H1 (cell line): ENCODE results near the gene CEP89.

Source experiments
- CHD1 ChIP-seq: IDR thresholded peaks from 2 replicates; pipeline ENCODE4 v1.6.1; 2012; ENCODE audit warnings: low read depth, low read length, improper control_type of control experiment
- POLR2A ChIP-seq, 2 experiments: IDR thresholded peaks; 1 replicate in 1 of 2; 2 replicates in 1 of 2; pipeline ENCODE4 v1.6.1; 2011; ENCODE audit warnings: low read depth in 2 of 2, low read length in 2 of 2, mild to moderate bottlenecking in 2 of 2; ENCODE audit errors: control extremely low read depth in 1 of 2
- RNF2 ChIP-seq: fragments of 200-900, 300-1000 bp; sonication (generic); IDR thresholded peaks from 2 replicates; pipeline ENCODE4 v1.7.1; 2016; ENCODE audit warnings: borderline replicate concordance, low read depth, mild to moderate bottlenecking, antibody characterized with exemption, low read length; ENCODE audit not compliant: poor library complexity, severe bottlenecking; ENCODE audit errors: missing control alignments
- SRF ChIP-seq: IDR thresholded peaks from 2 replicates; pipeline ENCODE4 v1.6.1; 2011; ENCODE audit warnings: mild to moderate bottlenecking, low read depth, low read length, moderate library complexity
- TF ChIP-seq, protein P1 (sequence below): IDR thresholded peaks from 2 replicates; pipeline ENCODE4 v1.6.1; 2012; ENCODE audit warnings: low read length, inconsistent platforms
- TF ChIP-seq, protein P2 (sequence below): fragments of 300-600 bp; sonication (generic); IDR thresholded peaks from 2 replicates; pipeline ENCODE4 v1.7.1; 2012; ENCODE audit warnings: low read length, moderate library complexity, mild to moderate bottlenecking, inconsistent platforms; ENCODE audit not compliant: insufficient replicate concordance

DNA sequence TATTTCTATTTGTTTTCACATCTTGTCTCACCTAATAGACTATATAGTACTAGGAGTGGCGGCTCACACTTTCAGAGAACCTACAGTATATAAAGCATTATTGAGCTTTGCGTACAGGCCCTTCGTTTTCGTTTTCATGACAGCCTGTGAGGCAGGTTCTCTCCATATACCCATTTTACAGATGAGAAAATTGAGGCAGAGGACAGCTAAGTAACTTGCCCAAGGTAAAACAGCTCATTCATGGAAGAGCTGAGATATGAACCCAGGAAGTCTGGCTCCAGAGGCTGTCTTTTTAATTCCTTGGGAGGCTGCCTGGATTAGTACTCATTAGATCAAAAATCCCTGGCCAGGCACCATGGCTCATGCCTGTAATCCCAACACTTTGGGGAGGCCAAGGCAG, 29.2 kb upstream of the CEP89 start:
- no peak for TF ChIP-seq SRF
- TF ChIP-seq, protein P1, sequence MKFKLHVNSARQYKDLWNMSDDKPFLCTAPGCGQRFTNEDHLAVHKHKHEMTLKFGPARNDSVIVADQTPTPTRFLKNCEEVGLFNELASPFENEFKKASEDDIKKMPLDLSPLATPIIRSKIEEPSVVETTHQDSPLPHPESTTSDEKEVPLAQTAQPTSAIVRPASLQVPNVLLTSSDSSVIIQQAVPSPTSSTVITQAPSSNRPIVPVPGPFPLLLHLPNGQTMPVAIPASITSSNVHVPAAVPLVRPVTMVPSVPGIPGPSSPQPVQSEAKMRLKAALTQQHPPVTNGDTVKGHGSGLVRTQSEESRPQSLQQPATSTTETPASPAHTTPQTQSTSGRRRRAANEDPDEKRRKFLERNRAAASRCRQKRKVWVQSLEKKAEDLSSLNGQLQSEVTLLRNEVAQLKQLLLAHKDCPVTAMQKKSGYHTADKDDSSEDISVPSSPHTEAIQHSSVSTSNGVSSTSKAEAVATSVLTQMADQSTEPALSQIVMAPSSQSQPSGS, result no peak
- no peak for TF ChIP-seq POLR2A (IDR thresholded peaks at IDR 0.05; ENCODE audit: control extremely low read depth in 1 of 2, low read depth in 2 of 2, low read length in 2 of 2)
- no peak for TF ChIP-seq RNF2
- TF ChIP-seq CHD1, result no peak
- TF ChIP-seq, protein P2, sequence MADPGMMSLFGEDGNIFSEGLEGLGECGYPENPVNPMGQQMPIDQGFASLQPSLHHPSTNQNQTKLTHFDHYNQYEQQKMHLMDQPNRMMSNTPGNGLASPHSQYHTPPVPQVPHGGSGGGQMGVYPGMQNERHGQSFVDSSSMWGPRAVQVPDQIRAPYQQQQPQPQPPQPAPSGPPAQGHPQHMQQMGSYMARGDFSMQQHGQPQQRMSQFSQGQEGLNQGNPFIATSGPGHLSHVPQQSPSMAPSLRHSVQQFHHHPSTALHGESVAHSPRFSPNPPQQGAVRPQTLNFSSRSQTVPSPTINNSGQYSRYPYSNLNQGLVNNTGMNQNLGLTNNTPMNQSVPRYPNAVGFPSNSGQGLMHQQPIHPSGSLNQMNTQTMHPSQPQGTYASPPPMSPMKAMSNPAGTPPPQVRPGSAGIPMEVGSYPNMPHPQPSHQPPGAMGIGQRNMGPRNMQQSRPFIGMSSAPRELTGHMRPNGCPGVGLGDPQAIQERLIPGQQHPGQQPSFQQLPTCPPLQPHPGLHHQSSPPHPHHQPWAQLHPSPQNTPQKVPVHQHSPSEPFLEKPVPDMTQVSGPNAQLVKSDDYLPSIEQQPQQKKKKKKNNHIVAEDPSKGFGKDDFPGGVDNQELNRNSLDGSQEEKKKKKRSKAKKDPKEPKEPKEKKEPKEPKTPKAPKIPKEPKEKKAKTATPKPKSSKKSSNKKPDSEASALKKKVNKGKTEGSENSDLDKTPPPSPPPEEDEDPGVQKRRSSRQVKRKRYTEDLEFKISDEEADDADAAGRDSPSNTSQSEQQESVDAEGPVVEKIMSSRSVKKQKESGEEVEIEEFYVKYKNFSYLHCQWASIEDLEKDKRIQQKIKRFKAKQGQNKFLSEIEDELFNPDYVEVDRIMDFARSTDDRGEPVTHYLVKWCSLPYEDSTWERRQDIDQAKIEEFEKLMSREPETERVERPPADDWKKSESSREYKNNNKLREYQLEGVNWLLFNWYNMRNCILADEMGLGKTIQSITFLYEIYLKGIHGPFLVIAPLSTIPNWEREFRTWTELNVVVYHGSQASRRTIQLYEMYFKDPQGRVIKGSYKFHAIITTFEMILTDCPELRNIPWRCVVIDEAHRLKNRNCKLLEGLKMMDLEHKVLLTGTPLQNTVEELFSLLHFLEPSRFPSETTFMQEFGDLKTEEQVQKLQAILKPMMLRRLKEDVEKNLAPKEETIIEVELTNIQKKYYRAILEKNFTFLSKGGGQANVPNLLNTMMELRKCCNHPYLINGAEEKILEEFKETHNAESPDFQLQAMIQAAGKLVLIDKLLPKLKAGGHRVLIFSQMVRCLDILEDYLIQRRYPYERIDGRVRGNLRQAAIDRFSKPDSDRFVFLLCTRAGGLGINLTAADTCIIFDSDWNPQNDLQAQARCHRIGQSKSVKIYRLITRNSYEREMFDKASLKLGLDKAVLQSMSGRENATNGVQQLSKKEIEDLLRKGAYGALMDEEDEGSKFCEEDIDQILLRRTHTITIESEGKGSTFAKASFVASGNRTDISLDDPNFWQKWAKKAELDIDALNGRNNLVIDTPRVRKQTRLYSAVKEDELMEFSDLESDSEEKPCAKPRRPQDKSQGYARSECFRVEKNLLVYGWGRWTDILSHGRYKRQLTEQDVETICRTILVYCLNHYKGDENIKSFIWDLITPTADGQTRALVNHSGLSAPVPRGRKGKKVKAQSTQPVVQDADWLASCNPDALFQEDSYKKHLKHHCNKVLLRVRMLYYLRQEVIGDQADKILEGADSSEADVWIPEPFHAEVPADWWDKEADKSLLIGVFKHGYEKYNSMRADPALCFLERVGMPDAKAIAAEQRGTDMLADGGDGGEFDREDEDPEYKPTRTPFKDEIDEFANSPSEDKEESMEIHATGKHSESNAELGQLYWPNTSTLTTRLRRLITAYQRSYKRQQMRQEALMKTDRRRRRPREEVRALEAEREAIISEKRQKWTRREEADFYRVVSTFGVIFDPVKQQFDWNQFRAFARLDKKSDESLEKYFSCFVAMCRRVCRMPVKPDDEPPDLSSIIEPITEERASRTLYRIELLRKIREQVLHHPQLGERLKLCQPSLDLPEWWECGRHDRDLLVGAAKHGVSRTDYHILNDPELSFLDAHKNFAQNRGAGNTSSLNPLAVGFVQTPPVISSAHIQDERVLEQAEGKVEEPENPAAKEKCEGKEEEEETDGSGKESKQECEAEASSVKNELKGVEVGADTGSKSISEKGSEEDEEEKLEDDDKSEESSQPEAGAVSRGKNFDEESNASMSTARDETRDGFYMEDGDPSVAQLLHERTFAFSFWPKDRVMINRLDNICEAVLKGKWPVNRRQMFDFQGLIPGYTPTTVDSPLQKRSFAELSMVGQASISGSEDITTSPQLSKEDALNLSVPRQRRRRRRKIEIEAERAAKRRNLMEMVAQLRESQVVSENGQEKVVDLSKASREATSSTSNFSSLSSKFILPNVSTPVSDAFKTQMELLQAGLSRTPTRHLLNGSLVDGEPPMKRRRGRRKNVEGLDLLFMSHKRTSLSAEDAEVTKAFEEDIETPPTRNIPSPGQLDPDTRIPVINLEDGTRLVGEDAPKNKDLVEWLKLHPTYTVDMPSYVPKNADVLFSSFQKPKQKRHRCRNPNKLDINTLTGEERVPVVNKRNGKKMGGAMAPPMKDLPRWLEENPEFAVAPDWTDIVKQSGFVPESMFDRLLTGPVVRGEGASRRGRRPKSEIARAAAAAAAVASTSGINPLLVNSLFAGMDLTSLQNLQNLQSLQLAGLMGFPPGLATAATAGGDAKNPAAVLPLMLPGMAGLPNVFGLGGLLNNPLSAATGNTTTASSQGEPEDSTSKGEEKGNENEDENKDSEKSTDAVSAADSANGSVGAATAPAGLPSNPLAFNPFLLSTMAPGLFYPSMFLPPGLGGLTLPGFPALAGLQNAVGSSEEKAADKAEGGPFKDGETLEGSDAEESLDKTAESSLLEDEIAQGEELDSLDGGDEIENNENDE, result no peak
